Mesothelial cell of epicardium (in vitro differentiated cells): ENCODE measurements around the gene POLDIP3. TPM values are rescaled to one million over a fixed set of nuclear protein-coding genes. Genes with fewer than 3 reads are reported as not detected.

Experiments
- DNase-seq, 2 experiments: peaks; one replicate each; pipeline ENCODE4 v3.0.0; 2021; ENCODE audit warnings: low spot score in 2 of 2; ENCODE audit not compliant: unreplicated experiment in 2 of 2
- H3K27ac Mint-ChIP-seq: 2 replicates; pipeline ENCODE4 v1.8.0; 2021; ENCODE audit warnings: mixed read lengths
- H3K27me3 Mint-ChIP-seq: 2 replicates; pipeline ENCODE4 v1.8.0; 2021; ENCODE audit warnings: low read depth, mixed read lengths
- H3K36me3 Mint-ChIP-seq: 2 replicates; pipeline ENCODE4 v1.8.0; 2021; ENCODE audit warnings: mixed read lengths
- H3K4me1 Mint-ChIP-seq: 2 replicates; pipeline ENCODE4 v1.8.0; 2021; ENCODE audit warnings: mixed read lengths
- H3K4me3 Mint-ChIP-seq: 2 replicates; pipeline ENCODE4 v1.8.0; 2021; ENCODE audit warnings: mild to moderate bottlenecking, moderate library complexity, mixed read lengths
- H3K9me3 Mint-ChIP-seq: 2 replicates; pipeline ENCODE4 v1.8.0; 2021; ENCODE audit warnings: mixed read lengths
- CTCF ChIP-seq: fragments of 200-600 bp; sonication (generic); IDR thresholded peaks from one replicate; pipeline ENCODE4 v1.5.0; 2021; ENCODE audit warnings: antibody characterized with exemption; ENCODE audit not compliant: unreplicated experiment
- total RNA-seq: library from RNA; stranded (reverse); gene quantifications from 3 replicates; pipeline ENCODE4 v1.2.1, GENCODE V29; 2021

POLDIP3 gene
- total RNA-seq, 1 donor from 2014 or later: 87.2 TPM

GRCh38 chr22:42646569-42647525 is 32.2 kb upstream of the POLDIP3 start:
- TF ChIP-seq CTCF: no peak
- Mint-ChIP-seq H3K4me3 (peak overlapping the region; percentile 88), H3K27me3 (no peaks in the 10 kb centered on the region), H3K4me1 (peaks cover 34% of the 10 kb centered on the region), H3K36me3 (no peaks in the 10 kb centered on the region), H3K27ac (peak overlapping the region; percentile 43), H3K9me3 (no peaks in the 10 kb centered on the region)
- DNase-seq: no peak

DNA sequence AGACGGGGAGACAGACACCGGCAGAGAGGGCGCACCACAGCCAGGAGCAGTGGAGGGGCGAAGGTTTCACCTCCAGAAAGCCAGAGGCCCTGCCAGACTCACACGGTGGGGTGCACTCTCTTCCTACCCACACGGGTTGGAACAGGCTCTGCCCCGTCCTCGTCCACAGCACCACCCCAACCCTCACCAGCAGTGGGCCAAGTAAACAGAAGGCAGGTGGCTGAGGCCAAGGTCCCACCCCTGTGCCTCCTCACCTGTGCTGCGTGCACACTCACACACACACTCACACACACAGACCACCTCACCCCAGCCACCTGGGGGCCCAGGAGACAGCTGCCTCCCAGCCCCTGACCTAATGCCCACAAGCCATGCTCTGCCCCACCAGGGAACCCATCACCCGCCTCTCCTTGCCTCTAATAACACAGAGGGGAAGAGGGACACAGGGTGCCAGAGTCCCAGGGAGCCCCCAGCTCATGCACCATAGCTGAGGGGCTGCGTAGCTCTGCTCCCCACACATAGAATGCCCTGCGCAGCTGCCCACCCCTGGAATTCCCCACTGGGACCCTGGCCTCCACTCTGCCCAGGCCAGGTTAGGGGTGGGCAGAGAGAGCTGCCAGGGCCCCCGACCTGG is 31.4 kb upstream of the POLDIP3 start:
- H3K27me3 Mint-ChIP-seq: no peaks in the 10 kb centered on the region
- H3K27ac Mint-ChIP-seq: peak overlapping the region; percentile 96
- H3K4me3 Mint-ChIP-seq: no peak overlapping the region

DNA sequence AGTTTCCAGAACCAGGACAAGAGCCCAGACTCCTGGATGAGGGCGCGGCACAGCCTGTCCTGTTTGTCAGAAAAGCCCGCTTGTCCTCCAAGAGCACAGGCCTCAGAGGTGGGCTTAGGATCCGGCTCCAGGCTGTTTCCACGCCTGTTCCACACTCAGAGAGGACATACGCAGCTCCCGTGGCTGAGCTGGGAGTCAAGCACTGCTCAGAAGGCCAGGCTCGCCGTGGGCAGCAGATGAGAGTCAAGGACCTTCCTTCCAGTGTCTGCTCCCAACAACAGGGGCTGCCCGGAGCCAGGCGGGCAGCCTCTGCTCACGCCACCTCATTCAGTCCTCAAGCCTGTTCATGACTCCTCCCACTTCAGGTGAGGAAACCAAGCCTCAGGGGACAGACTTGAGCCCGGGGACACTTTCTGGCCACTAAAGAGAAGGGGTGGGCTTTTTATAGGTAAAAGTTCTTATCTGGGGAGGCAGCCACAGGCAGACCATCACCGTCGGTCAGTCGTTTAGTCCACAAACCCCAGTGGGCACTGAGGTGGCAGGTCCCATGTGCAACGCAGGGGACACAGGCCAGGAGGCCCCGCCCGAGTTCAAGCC is 30.8 kb upstream of the POLDIP3 start:
- no peak for DNase-seq
- TF ChIP-seq CTCF: no peak
- peaks cover 34% of the 10 kb centered on the region for H3K4me1 Mint-ChIP-seq
- no peaks in the 10 kb centered on the region for H3K9me3 Mint-ChIP-seq
- H3K36me3 Mint-ChIP-seq: no peaks in the 10 kb centered on the region
- peak overlapping the region; percentile 96 for H3K27ac Mint-ChIP-seq
- H3K4me3 Mint-ChIP-seq: peak overlapping the region; percentile 46
- no peaks in the 10 kb centered on the region for H3K27me3 Mint-ChIP-seq

More for the DNA sequence above, 31.4 kb upstream of the POLDIP3 start:
- Mint-ChIP-seq H3K9me3 (no peaks in the 10 kb centered on the region), H3K36me3 (no peaks in the 10 kb centered on the region), H3K4me1 (peaks cover 34% of the 10 kb centered on the region)
- no peak for DNase-seq
- no peak for TF ChIP-seq CTCF

- DNase-seq: no peak
- H3K27me3 Mint-ChIP-seq: no peaks in the 10 kb centered on the region
- TF ChIP-seq CTCF: no peak
- peaks cover 34% of the 10 kb centered on the region for H3K4me1 Mint-ChIP-seq
- peak overlapping the region; percentile 46 for H3K4me3 Mint-ChIP-seq
- H3K36me3 Mint-ChIP-seq: no peaks in the 10 kb centered on the region
- H3K9me3 Mint-ChIP-seq: no peaks in the 10 kb centered on the region
- peak overlapping the region; percentile 96 for H3K27ac Mint-ChIP-seq
Observed at GRCh38 chr22:42644422-42645340, 30.0 kb upstream of the POLDIP3 start.
